ENCODE results near the gene PACS2. TPM values are rescaled to one million over a fixed set of nuclear protein-coding genes. Genes with fewer than 3 reads are reported as not detected.

PACS2 gene
- total and polyA plus RNA-seq, 2 of the 4 experiments (the other 2 are of a cell fraction), result 15.6 to 32.2 TPM

- no TSS peak for BruUV-seq (replicated peaks)
- ChIA-PET CTCF (interaction anchor here (0.5 kb wide), 1 partner anchor 11 kb away, joined by 3 read pairs; no protein-coding TSS in a partner anchor), POLR2A (ENCODE audit: unreplicated experiment) (no interaction called here)
- Histone ChIP-seq H3K79me1 (ENCODE audit: low read depth in 1 of 2, low read length in 2 of 2) (peaks cover 0 to 19% of the 10 kb centered on the region in 2 experiments; a peak in 2 of 4 replicates), H3K9me1 (ENCODE audit: insufficient read depth, low read length) (0 out of 2 replicates have a peak, but pooled peaks cover 5% of the 10 kb centered on the region), H4K91ac (ENCODE audit: insufficient read depth, low read depth, low read length) (no peak overlapping the region), H2BK15ac (ENCODE audit: low read depth, low read length) (no peak overlapping the region), H2BK5ac (ENCODE audit: low read depth, low read length, poor library complexity, severe bottlenecking) (no peak overlapping the region), H3K9ac (ENCODE audit: low read depth, low read length) (no peak overlapping the region), H4K20me1 (ENCODE audit: insufficient read depth, low read length) (peaks cover 7% of the 10 kb centered on the region), H3K4ac (ENCODE audit: low read depth, low read length) (no peak overlapping the region), H3K4me1 (ENCODE audit: control insufficient read depth, insufficient read depth, low read length) (no peaks in the 10 kb centered on the region), H3K4me3 (ENCODE audit: insufficient read depth, low read depth, low read length) (no peak overlapping the region), H3K14ac (replicated peaks; ENCODE audit: low read depth, low read length) (no peak overlapping the region), H3K27ac (ENCODE audit: insufficient read depth, low read length) (no peak overlapping the region), H2AK5ac (ENCODE audit: low read depth, low read length) (no peak overlapping the region), H3K56ac (ENCODE audit: extremely low read depth, insufficient read depth, low read length) (no peak overlapping the region), H2AK9ac (replicated peaks; ENCODE audit: low read depth, low read length, poor library complexity) (peak overlapping the region; percentile 55), H3K4me2 (ENCODE audit: low read depth, low read length) (no peak overlapping the region), H3K18ac (ENCODE audit: low read depth, low read length) (no peak overlapping the region), H4K5ac (ENCODE audit: low read depth, low read length) (no peak overlapping the region), H3K23ac (ENCODE audit: low read depth, low read length) (no peak overlapping the region), H2AFZ (replicated peaks; ENCODE audit: low read length, poor library complexity) (no peak overlapping the region), H3K27me3 (ENCODE audit: control insufficient read depth, insufficient read depth, low read length) (no peaks in the 10 kb centered on the region), H3K36me3 (ENCODE audit: control insufficient read depth, insufficient read depth, low read length) (peaks cover 9% of the 10 kb centered on the region), H2BK120ac (ENCODE audit: low read depth, low read length) (no peak overlapping the region), H3K9me3 (ENCODE audit: control insufficient read depth, insufficient read depth, low read length) (no peaks in the 10 kb centered on the region), H2BK20ac (ENCODE audit: low read depth, low read length) (no peak overlapping the region), H4K8ac (ENCODE audit: low read depth in 2 of 2, low read length in 2 of 2) (no peak overlapping the region)
- TF ChIP-seq NFE2L2 (IDR thresholded peaks at IDR 0.05; ENCODE audit: low read depth, low read length), result no peak
- TF ChIP-seq MAZ (IDR thresholded peaks at IDR 0.05; ENCODE audit: borderline replicate concordance, low read depth, low read length), result no peak
- no peak for TF ChIP-seq ELK1 (IDR thresholded peaks at IDR 0.05; ENCODE audit: borderline replicate concordance, low read depth, low read length)
- TF ChIP-seq POLR2A (IDR thresholded peaks at IDR 0.05; ENCODE audit: low read depth, low read length), result no peak
- TF ChIP-seq MAFK (IDR thresholded peaks at IDR 0.05; ENCODE audit: low read depth, low read length), result no peak
- dilution Hi-C loops (cut with HindIII; ENCODE audit: low sequenced_read_pairs, unreplicated experiment), result no loop called here
- DNase-seq, result no peak
- no peak for ATAC-seq (ENCODE audit: low read depth)
- intact Hi-C loops (cut with micrococcal nuclease), result no loop called here
- in situ Hi-C loops (cut with MboI; ENCODE audit: low sequenced_read_pairs), result no loop called here
- WGBS, 2 experiments (ENCODE audit: extremely low coverage in 2 of 2, insufficient read length in 1 of 2), result 91% methylated on average over 8 of the region's 21 CpGs; no CpG with 5 or more reads in 1 of the 2 experiments
Measured at GRCh38 chr14:105267820-105268548, 46.6 kb upstream of the PACS2 start.

Data from IMR-90 (cell line).